DOHH2 (cell line): ENCODE data around the gene GBGT1.

Experiments
- EZH2phosphoT487 ChIP-seq: fragments of 200-600 bp; sonication (generic); IDR thresholded peaks from 2 replicates; pipeline ENCODE4 v1.6.1; 2017; ENCODE audit warnings: borderline replicate concordance, mild to moderate bottlenecking, antibody characterized with exemption, low read length, moderate library complexity, mixed read lengths
- TF ChIP-seq, protein P1 (sequence below): fragments of 200-600 bp; sonication (generic); IDR thresholded peaks from one replicate; pipeline ENCODE4 v1.5.1; 2014; ENCODE audit warnings: antibody characterized with exemption, mild to moderate bottlenecking, low read depth, low read length; ENCODE audit not compliant: poor library complexity, severe bottlenecking

DNA sequence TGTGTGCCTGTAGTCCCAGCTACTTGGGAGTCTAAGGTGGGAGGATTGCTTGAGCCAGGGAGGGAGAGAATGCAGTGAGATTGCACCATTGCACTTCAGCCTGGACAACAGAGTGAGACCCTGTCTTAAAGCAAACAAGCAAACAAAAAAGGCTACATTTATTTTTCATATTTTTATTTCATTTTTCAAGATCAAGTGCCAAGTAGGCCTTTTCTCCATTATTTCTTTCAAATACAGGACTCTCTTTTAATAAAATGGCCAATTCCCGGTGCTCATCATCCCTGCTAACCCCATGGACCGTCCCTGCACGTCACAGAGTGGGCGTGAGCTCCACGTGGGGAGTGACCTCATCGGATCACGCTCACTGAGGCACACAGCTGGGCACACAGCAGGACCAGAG is 9.3 kb upstream of the GBGT1 start:
- TF ChIP-seq, protein P1, sequence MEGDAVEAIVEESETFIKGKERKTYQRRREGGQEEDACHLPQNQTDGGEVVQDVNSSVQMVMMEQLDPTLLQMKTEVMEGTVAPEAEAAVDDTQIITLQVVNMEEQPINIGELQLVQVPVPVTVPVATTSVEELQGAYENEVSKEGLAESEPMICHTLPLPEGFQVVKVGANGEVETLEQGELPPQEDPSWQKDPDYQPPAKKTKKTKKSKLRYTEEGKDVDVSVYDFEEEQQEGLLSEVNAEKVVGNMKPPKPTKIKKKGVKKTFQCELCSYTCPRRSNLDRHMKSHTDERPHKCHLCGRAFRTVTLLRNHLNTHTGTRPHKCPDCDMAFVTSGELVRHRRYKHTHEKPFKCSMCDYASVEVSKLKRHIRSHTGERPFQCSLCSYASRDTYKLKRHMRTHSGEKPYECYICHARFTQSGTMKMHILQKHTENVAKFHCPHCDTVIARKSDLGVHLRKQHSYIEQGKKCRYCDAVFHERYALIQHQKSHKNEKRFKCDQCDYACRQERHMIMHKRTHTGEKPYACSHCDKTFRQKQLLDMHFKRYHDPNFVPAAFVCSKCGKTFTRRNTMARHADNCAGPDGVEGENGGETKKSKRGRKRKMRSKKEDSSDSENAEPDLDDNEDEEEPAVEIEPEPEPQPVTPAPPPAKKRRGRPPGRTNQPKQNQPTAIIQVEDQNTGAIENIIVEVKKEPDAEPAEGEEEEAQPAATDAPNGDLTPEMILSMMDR, result no peak
- no peak for TF ChIP-seq EZH2phosphoT487
